NT2/D1 (cell line): ENCODE measurements around the gene SLC5A11.

Source experiments
- YY1 ChIP-seq: IDR thresholded peaks from 2 replicates; pipeline ENCODE4 v1.6.1; 2011; ENCODE audit not compliant: insufficient read length, insufficient read depth
- ZNF274 ChIP-seq: IDR thresholded peaks from 2 replicates; pipeline ENCODE4 v1.6.1; 2011; ENCODE audit warnings: mild to moderate bottlenecking, low read depth, low read length

DNA sequence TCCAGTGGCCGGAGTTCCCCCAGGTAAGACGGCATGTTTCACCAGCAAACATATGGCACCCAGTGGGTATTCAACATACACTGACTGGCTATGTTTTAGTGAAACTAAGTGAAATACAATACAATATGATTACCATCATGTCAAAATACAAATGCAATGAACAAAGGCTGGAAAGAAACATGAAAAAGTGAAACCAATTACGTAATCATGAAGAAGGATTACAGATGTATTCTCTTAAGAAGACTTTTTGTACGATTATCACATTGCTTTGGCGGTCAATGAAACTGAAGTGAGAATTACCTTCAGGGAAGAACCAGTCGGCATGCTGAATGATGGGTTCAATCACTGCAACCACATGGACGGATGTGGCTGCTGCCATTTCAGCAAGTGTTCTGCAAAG lies 97.7 kb downstream of the SLC5A11 start:
- TF ChIP-seq YY1, result no peak
- no peak for TF ChIP-seq ZNF274
